GM12878 (cell line): ENCODE results near the gene TMEM53. TPM values are rescaled to one million over a fixed set of nuclear protein-coding genes. Genes with fewer than 3 reads are reported as not detected.
A peak's percentile ranks its signal among the peaks of the same experiment; 100 is the strongest.

ENCODE experiments used
- ATAC-seq: fragments of 200-7000 bp; cut with Tn5 transposase; 3 replicates; pipeline ENCODE4 v1.9.1; 2020; ENCODE audit warnings: mild to moderate bottlenecking, moderate library complexity
- BruUV-seq: library from RNA; stranded (reverse); fragments of 400-500 nt; replicated peaks from 2 replicates; lab custom pipeline; 2021; lab: Mats Ljungman, UMichigan
- CTCF ChIA-PET: fragments of 300-600 bp; sonication (Branson Sonifier 250); formaldehyde crosslinking; extraction: SDS; loops from one replicate; lab custom pipeline; 2021; ENCODE audit warnings: inconsistent platforms; lab: Yijun Ruan, JAX
- POLR2A ChIA-PET: fragments of 350-600 bp; formaldehyde crosslinking; extraction: SDS; loops from one replicate; lab custom pipeline; 2021; ENCODE audit warnings: inconsistent platforms; lab: Charles Lee
- RAD21 ChIA-PET: fragments of 300-600 bp; sonication (Branson Sonifier 250); formaldehyde crosslinking; loops from one replicate; lab custom pipeline; 2023; ENCODE audit warnings: antibody characterized with exemption; ENCODE audit not compliant: unreplicated experiment; lab: Charles Lee
- SMC1A ChIA-PET: fragments of 300-600 bp; sonication (Branson Sonifier 250); formaldehyde crosslinking; loops from one replicate; lab custom pipeline; 2023; ENCODE audit not compliant: unreplicated experiment, uncharacterized antibody; lab: Charles Lee
- DNase-seq: peaks from one replicate; pipeline ENCODE4 v3.0.0-alpha.2; 2011; ENCODE audit warnings: low read depth, low spot score
- FAIRE-seq: peaks from 3 replicates; lab custom pipeline; 2011; peaks lifted over from hg19 to GRCh38; lab: Jason Lieb, UNC
- H2AFZ ChIP-seq: 2 replicates; pipeline ENCODE4 v1.6.0; 2011; ENCODE audit warnings: low read depth, low read length, control low read depth; ENCODE audit not compliant: control insufficient read depth
- H3K27ac ChIP-seq: 2 replicates; pipeline ENCODE4 v1.5.1; 2011; ENCODE audit warnings: control low read depth; ENCODE audit not compliant: control insufficient read depth, insufficient read depth
- H3K27me3 ChIP-seq, 2 experiments: replicated peaks in 1 of 2; 2 replicates each; pipeline versions ENCODE4 v1.6.0 to v1.6.1; 2011; ENCODE audit warnings: low read length in 1 of 2; ENCODE audit not compliant: control insufficient read depth in 2 of 2, insufficient read depth in 2 of 2
- H3K36me3 ChIP-seq, 2 experiments: 2 replicates each; pipeline ENCODE4 v1.5.1; 2011; ENCODE audit warnings: low read length in 1 of 2; ENCODE audit not compliant: control insufficient read depth in 2 of 2, insufficient read depth in 2 of 2
- H3K4me1 ChIP-seq: 2 replicates; pipeline ENCODE4 v1.6.1; 2011; ENCODE audit warnings: mild to moderate bottlenecking, low read length, moderate library complexity, mixed read lengths; ENCODE audit not compliant: control insufficient read depth, insufficient read depth
- H3K4me2 ChIP-seq: 2 replicates; pipeline ENCODE4 v1.6.0; 2011; ENCODE audit warnings: control low read depth; ENCODE audit not compliant: control insufficient read depth, insufficient read depth
- H3K4me3 ChIP-seq: fragments of 200-600 bp; sonication (generic); 2 replicates; pipeline ENCODE4 v1.5.1; 2016
- H3K79me2 ChIP-seq: 2 replicates; pipeline ENCODE4 v1.6.0; 2011; ENCODE audit warnings: low read length; ENCODE audit not compliant: control insufficient read depth, insufficient read depth
- H3K9ac ChIP-seq: 2 replicates; pipeline ENCODE4 v1.8.0; 2011; ENCODE audit warnings: low read length, control low read depth, mixed read lengths; ENCODE audit not compliant: control insufficient read depth, insufficient read depth
- H3K9me3 ChIP-seq: replicated peaks from 3 replicates; pipeline ENCODE4 v1.5.1; 2011; ENCODE audit warnings: mild to moderate bottlenecking, low read length; ENCODE audit not compliant: control insufficient read depth, insufficient read depth
- H4K20me1 ChIP-seq: 2 replicates; pipeline ENCODE4 v1.6.0; 2011; ENCODE audit not compliant: control insufficient read depth, insufficient read depth
- BHLHE40 ChIP-seq, 2 experiments: fragments of 450-650 bp in 1 of 2; IDR thresholded peaks; 2 replicates each; pipeline ENCODE4 v1.6.1; 2011 to 2017; ENCODE audit warnings: low read depth in 2 of 2, borderline replicate concordance in 1 of 2, improper control_type of control experiment in 1 of 2, low read length in 1 of 2, mild to moderate bottlenecking in 1 of 2
- KLF5 ChIP-seq: fragments of 450-650 bp; IDR thresholded peaks from 2 replicates; pipeline ENCODE4 v1.6.1; 2014; ENCODE audit warnings: mild to moderate bottlenecking; ENCODE audit not compliant: partially characterized antibody
- MEF2A ChIP-seq: IDR thresholded peaks from 2 replicates; pipeline ENCODE4 v1.6.1; 2011; ENCODE audit warnings: low read depth, mild to moderate bottlenecking, low read length, moderate library complexity; ENCODE audit not compliant: insufficient read depth
- MYC ChIP-seq: IDR thresholded peaks from 2 replicates; pipeline ENCODE4 v1.6.1; 2011; ENCODE audit warnings: mild to moderate bottlenecking, low read length, moderate library complexity, inconsistent platforms; ENCODE audit not compliant: insufficient read depth, insufficient replicate concordance, insufficient read length, severe bottlenecking
- POLR2A ChIP-seq: IDR thresholded peaks from 2 replicates; pipeline ENCODE4 v1.6.1; 2011; ENCODE audit warnings: low read depth, mild to moderate bottlenecking, low read length
- TCF7 ChIP-seq: IDR thresholded peaks from 2 replicates; pipeline ENCODE4 v1.6.1; 2014; ENCODE audit warnings: antibody characterized with exemption, borderline replicate concordance
- WGBS: methylation state at CpG from one replicate; pipeline ENCODE4 v1.1.6; 2016; ENCODE audit warnings: low lambda C conversion rate; ENCODE audit not compliant: insufficient replicate concordance, insufficient coverage; ENCODE audit errors: missing lambda C conversion rate; 5-methylcytosine and 5-hydroxymethylcytosine counted together
- in situ Hi-C: fragments of 300-500 bp; cut with MboI; formaldehyde crosslinking; loops from 9 replicates; pipeline ENCODE4 v1.14.3; 2018; ENCODE audit warnings: mixed read lengths
- intact Hi-C: fragments of 100-400 bp; cut with micrococcal nuclease; formaldehyde crosslinking; loops from one replicate; pipeline ENCODE4 v1.14.2; 2022; ENCODE audit not compliant: unreplicated experiment
- polyA plus RNA-seq, 11 experiments: library from polyadenylated mRNA; depleted of rRNA in 4 of 11; unstranded in 6 of 11; stranded (reverse) in 5 of 11; fragments of >200 nt; fragmentation: Nextera tagmentation in 4 of 11; fragmentation: Illumina TruSeq in 1 of 11; extraction: Ambion mirVana in 4 of 11; extraction: Trizol in 1 of 11; gene quantifications; 1 replicate in 1 of 11; 2 replicates in 10 of 11; pipeline versions ENCODE4 v1.2.1 to v1.2.3, GENCODE V29; 2011 to 2016; ENCODE audit warnings: inconsistent platforms in 2 of 11, missing spikeins in 2 of 11, low read depth in 1 of 11
- total RNA-seq, 4 experiments: library from RNA; depleted of rRNA in 3 of 4; stranded (reverse); fragments of >200 nt in 3 of 4; fragmentation: Illumina TruSeq in 1 of 4; extraction: Trizol in 1 of 4; gene quantifications; 2 replicates each; pipeline versions ENCODE4 v1.2.1 to v1.2.3, GENCODE V29; 2013 to 2021

The TMEM53 gene
- total and polyA plus RNA-seq, 10 of the 15 experiments (the other 5 are each of a cell fraction or from before 2014, with no cell fraction given), result 3.1 to 23.9 (median 11.1) TPM

GRCh38 chr1:44637702-44638411, 36.4 kb downstream of the TMEM53 start:
- SMC1A ChIA-PET, result no interaction called here
- Histone ChIP-seq H3K4me1 (no peaks in the 10 kb centered on the region), H4K20me1 (no peaks in the 10 kb centered on the region), H3K27me3 (no peaks in the 10 kb centered on the region), H3K27ac (no peak overlapping the region), H3K4me2 (no peak overlapping the region), H3K36me3 (peaks cover 22 to 33% of the 10 kb centered on the region in 2 experiments), H3K79me2 (peaks cover 13% of the 10 kb centered on the region), H3K4me3 (no peak overlapping the region), H3K9ac (no peak overlapping the region), H3K9me3 (no peaks in the 10 kb centered on the region), H2AFZ (no peak overlapping the region)
- no peak for ATAC-seq
- FAIRE-seq, result no peak
- no peak for DNase-seq
- TF ChIP-seq KLF5 (no peak), BHLHE40 (IDR thresholded peaks at IDR 0.05; ENCODE audit: borderline replicate concordance in 1 of 2, low read depth in 2 of 2, low read length in 1 of 2) (no peak)
- in situ Hi-C loops, result no loop called here
- no TSS peak for BruUV-seq
- RAD21 ChIA-PET, result interaction anchor here (1.2 kb wide), 1 partner anchor 15 kb away, joined by 3 read pairs; no protein-coding TSS in a partner anchor
- intact Hi-C loops, result no loop called here
- 96% methylated on average over 27 of the region's 27 CpGs for WGBS
- CTCF ChIA-PET, result interaction anchor here (1.8 kb wide), 1 partner anchor 10 kb away, joined by 4 read pairs; no protein-coding TSS in a partner anchor
- POLR2A ChIA-PET, result no interaction called here

GRCh38 chr1:44636688-44637598, 37.3 kb downstream of the TMEM53 start:
- no peaks in the 10 kb centered on the region for H3K4me1 ChIP-seq
- no peak overlapping the region for H3K4me2 ChIP-seq
- H2AFZ ChIP-seq, result no peak overlapping the region
- no peaks in the 10 kb centered on the region for H4K20me1 ChIP-seq
- H3K4me3 ChIP-seq, result no peak overlapping the region
- in situ Hi-C loops (no loop called here), intact Hi-C loops (no loop called here)
- ChIA-PET SMC1A (no interaction called here), CTCF (interaction anchor here (0.9 kb wide), 1 partner anchor 15 kb away, joined by 3 read pairs; no protein-coding TSS in a partner anchor), POLR2A (no interaction called here), RAD21 (no interaction called here)
- DNase-seq (no peak), ATAC-seq (no peak), FAIRE-seq (no peak)
- peaks cover 19% of the 10 kb centered on the region for H3K79me2 ChIP-seq
- WGBS, result 74% methylated on average over 13 of the region's 13 CpGs
- H3K9me3 ChIP-seq, result no peaks in the 10 kb centered on the region
- BruUV-seq, result no TSS peak
- H3K9ac ChIP-seq, result no peak overlapping the region
- peaks cover 20 to 33% of the 10 kb centered on the region in 2 experiments for H3K36me3 ChIP-seq
- TF ChIP-seq MYC (no peak), TCF7 (no peak), POLR2A (peak; percentile 39; the same call in 1 of the 2 replicates), MEF2A (no peak)
- no peak overlapping the region for H3K27ac ChIP-seq
- no peaks in the 10 kb centered on the region for H3K27me3 ChIP-seq
